ENCODE results near the gene L1CAM. TPM values are rescaled to one million over a fixed set of nuclear protein-coding genes. Genes with fewer than 3 reads are reported as not detected.
A peak's percentile ranks its signal among the peaks of the same experiment; 100 is the strongest.

L1CAM gene
- total RNA-seq, 4 donors from 2014 or later, result 5.2 to 7.1 (median 6.1) TPM

DNA sequence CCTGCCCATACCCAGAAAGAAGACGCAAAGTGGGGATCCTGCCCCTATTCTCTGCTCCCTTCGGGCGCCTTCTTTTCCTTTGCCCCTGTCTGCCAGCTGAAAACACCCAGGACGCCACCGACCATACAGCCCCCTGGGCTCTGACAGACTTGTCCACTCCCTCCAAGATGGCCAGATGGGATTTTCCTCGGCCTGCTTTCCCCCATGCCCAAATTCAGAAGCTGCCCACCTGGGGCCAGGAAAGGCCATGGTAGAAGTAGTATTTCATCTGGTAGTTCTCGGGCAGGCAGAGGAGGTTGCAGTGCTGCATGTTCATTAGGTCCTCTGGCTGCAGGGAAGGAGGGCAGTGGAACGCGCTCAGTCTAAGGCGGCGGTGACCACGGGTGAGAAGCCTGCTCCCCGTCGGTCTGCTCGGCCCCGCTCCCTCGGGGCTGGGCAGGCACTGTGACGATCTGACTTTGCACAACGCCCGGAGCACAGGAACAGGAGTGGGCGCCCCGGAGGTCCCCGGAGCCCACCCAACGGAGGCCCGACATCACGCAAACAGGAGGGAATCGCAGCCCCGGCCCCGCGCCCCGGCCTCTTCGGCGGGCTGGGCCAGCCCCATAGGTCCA lies 48.3 kb upstream of the L1CAM start:
- intact Hi-C loops (cut with DNase I; ENCODE audit: low total_unique reads) (no loop called here), in situ Hi-C loops (cut with MboI; ENCODE audit: low pct_ligation_motif_present in 1 of 4, low pct_unique_long_range_greater_than_20kb in 1 of 4, low sequenced_read_pairs in 3 of 4) (loop anchor here in 1 of 4 donors (25.0 kb wide), 2 partner anchors 147 to 972 kb away; partner anchors contain the start of genes IDH3G, SRPK3 and SSR4)
- 30 to 34% methylated on average over 2 to 19 of the region's 33 CpGs for WGBS, 2 donors (ENCODE audit: low coverage in 1 of 2)
- no peak for DNase-seq
- TF ChIP-seq POLR2A (IDR thresholded peaks at IDR 0.05) (no peak), POLR2AphosphoS5 (IDR thresholded peaks at IDR 0.05) (no peak), EP300 (IDR thresholded peaks at IDR 0.05; ENCODE audit: low read depth) (no peak)
- TF ChIP-seq, protein P1, sequence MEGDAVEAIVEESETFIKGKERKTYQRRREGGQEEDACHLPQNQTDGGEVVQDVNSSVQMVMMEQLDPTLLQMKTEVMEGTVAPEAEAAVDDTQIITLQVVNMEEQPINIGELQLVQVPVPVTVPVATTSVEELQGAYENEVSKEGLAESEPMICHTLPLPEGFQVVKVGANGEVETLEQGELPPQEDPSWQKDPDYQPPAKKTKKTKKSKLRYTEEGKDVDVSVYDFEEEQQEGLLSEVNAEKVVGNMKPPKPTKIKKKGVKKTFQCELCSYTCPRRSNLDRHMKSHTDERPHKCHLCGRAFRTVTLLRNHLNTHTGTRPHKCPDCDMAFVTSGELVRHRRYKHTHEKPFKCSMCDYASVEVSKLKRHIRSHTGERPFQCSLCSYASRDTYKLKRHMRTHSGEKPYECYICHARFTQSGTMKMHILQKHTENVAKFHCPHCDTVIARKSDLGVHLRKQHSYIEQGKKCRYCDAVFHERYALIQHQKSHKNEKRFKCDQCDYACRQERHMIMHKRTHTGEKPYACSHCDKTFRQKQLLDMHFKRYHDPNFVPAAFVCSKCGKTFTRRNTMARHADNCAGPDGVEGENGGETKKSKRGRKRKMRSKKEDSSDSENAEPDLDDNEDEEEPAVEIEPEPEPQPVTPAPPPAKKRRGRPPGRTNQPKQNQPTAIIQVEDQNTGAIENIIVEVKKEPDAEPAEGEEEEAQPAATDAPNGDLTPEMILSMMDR (IDR thresholded peaks at IDR 0.05), result no peak
- H3K4me3 ChIP-seq, result peak overlapping the region; percentile 50 to 88 (median 75)
- no peaks in the 10 kb centered on the region for H3K27me3 ChIP-seq
- H3K4me1 ChIP-seq, result peaks cover 3 to 19% (median 10%) of the 10 kb centered on the region in 4 donors
- H3K27ac ChIP-seq, result peak overlapping the region; percentile 68 to 87 (median 72)
- no peaks in the 10 kb centered on the region for H3K36me3 ChIP-seq
- H3K9me3 ChIP-seq, result no peaks in the 10 kb centered on the region

DNA sequence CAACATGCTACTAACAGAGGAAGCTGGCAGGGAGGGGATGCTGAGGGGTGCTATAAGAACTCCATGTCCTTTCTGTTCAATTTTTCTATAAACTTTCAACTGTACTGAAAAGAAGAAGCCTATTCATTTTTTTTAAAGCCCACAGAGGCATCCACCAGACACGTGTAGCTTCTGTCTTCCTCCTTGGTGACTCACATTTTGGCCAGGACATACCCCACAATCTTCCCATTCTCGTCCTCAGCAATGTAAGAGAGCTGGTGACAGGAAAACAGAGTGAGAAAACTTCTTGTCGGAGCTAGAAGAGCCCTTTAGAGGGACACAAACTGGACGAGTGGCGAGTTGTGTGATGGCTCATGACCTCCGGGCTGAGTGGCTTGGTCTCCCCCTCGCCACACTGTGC lies 47.8 kb upstream of the L1CAM start:
- peak overlapping the region in 3 of 4 donors; percentile 70 to 88 (median 80) for H3K4me3 ChIP-seq
- 33 to 43% methylated on average over 3 to 7 of the region's 7 CpGs for WGBS, 2 donors (ENCODE audit: low coverage in 1 of 2)
- DNase-seq, result no peak
- intact Hi-C loops (cut with DNase I; ENCODE audit: low total_unique reads) (no loop called here), in situ Hi-C loops (cut with MboI; ENCODE audit: low pct_ligation_motif_present in 1 of 4, low pct_unique_long_range_greater_than_20kb in 1 of 4, low sequenced_read_pairs in 3 of 4) (loop anchor here in 1 of 4 donors (25.0 kb wide), 2 partner anchors 146 to 971 kb away; partner anchors contain the start of genes IDH3G, SRPK3 and SSR4)
- no peaks in the 10 kb centered on the region for H3K36me3 ChIP-seq
- H3K4me1 ChIP-seq, result peaks cover 3 to 24% (median 15%) of the 10 kb centered on the region in 4 donors
- H3K27me3 ChIP-seq, result no peaks in the 10 kb centered on the region
- H3K27ac ChIP-seq, result peak overlapping the region in 3 of 4 donors; percentile 68 to 87 (median 73)
- TF ChIP-seq EP300 (IDR thresholded peaks at IDR 0.05; ENCODE audit: low read depth) (no peak), POLR2AphosphoS5 (IDR thresholded peaks at IDR 0.05) (no peak), POLR2A (IDR thresholded peaks at IDR 0.05) (no peak)
- TF ChIP-seq, protein P1 (IDR thresholded peaks at IDR 0.05), result no peak
- no peaks in the 10 kb centered on the region for H3K9me3 ChIP-seq

DNA sequence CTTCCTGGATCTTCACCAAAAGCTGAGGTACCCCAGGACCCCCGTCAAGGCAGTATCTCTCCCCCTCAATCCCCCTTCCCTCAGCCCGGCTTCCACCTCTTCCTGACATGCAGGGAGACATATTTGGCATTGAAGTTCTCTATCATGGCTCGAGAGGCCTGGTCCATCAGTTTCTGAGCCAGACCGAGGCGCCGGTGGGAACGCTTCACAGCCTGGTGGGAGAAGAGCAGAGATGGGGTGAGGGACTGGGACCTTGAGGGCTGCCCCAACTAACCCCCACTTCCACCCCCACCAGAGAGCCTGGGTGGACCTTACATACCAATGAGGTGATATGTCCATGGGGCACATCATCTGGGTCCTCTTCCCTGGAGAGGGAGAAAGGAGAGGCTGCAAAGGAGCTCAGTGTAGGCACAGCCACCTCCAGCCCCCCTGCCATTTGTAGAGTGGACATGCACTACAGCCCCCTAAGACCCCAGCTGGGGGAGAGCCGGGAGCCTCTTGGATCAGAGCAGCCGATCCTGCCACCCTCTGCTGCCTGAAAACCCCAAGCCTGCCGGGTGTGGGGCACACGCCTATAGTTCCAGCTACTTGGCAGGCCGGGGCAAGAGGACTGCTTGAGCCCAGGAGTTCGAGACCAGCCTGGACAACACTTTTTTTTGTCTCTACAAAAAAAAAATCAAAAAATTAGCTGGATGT lies 46.4 kb upstream of the L1CAM start:
- Histone ChIP-seq H3K27ac (no peak overlapping the region), H3K4me3 (no peak overlapping the region), H3K9me3 (no peaks in the 10 kb centered on the region), H3K27me3 (no peaks in the 10 kb centered on the region), H3K36me3 (no peaks in the 10 kb centered on the region), H3K4me1 (peaks cover 4 to 26% (median 19%) of the 10 kb centered on the region in 4 donors)
- intact Hi-C loops (cut with DNase I; ENCODE audit: low total_unique reads) (no loop called here), in situ Hi-C loops (cut with MboI; ENCODE audit: low pct_ligation_motif_present in 1 of 4, low pct_unique_long_range_greater_than_20kb in 1 of 4, low sequenced_read_pairs in 3 of 4) (loop anchor here in 1 of 4 donors (25.0 kb wide), 2 partner anchors 145 to 970 kb away; partner anchors contain the start of genes IDH3G, SRPK3 and SSR4)
- DNase-seq, result no peak
- TF ChIP-seq, protein P1 (IDR thresholded peaks at IDR 0.05), result no peak
- TF ChIP-seq EP300 (IDR thresholded peaks at IDR 0.05; ENCODE audit: low read depth) (no peak), POLR2AphosphoS5 (IDR thresholded peaks at IDR 0.05) (no peak), POLR2A (IDR thresholded peaks at IDR 0.05) (no peak)
- 90% methylated on average over 13 of the region's 13 CpGs; no CpG with 5 or more reads in 1 of the 2 donors for WGBS, 2 donors (ENCODE audit: low coverage in 1 of 2)

DNA sequence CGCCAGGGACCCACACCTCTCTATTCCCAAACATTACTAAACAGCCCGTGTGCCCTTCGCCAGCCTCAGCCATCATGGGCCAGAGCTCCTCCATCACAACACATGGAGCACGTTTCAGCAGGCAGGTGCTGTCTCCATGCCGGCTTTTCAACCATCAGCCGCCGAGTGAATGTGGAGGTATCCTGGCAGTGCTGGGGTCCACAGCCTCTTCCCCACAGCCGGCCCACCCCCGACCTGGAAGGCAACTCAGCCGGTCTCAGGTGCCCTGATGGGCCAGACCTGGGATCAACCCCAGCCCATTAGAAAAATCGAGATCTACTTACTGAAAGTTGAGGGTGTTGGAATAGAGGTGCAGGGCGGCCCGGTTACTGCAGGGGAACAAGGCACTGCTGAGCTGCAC lies 45.8 kb upstream of the L1CAM start:
- H3K27ac ChIP-seq, result no peak overlapping the region
- TF ChIP-seq POLR2AphosphoS5 (IDR thresholded peaks at IDR 0.05), result no peak
- no peak for TF ChIP-seq EP300 (IDR thresholded peaks at IDR 0.05; ENCODE audit: low read depth)
- TF ChIP-seq POLR2A (IDR thresholded peaks at IDR 0.05), result no peak
- TF ChIP-seq, protein P1 (IDR thresholded peaks at IDR 0.05), result no peak
- H3K36me3 ChIP-seq, result no peaks in the 10 kb centered on the region
- intact Hi-C loops (cut with DNase I; ENCODE audit: low total_unique reads), result no loop called here
- in situ Hi-C loops (cut with MboI; ENCODE audit: low pct_ligation_motif_present in 1 of 4, low pct_unique_long_range_greater_than_20kb in 1 of 4, low sequenced_read_pairs in 3 of 4), result loop anchor here in 1 of 4 donors (25.0 kb wide), 2 partner anchors 144 to 969 kb away; partner anchors contain the start of genes IDH3G, SRPK3 and SSR4
- peaks cover 9 to 31% (median 22%) of the 10 kb centered on the region in 4 donors for H3K4me1 ChIP-seq
- WGBS, 2 donors (ENCODE audit: low coverage in 1 of 2), result 89% methylated on average over 13 of the region's 13 CpGs; no CpG with 5 or more reads in 1 of the 2 donors
- H3K27me3 ChIP-seq, result no peaks in the 10 kb centered on the region
- no peaks in the 10 kb centered on the region for H3K9me3 ChIP-seq
- no peak overlapping the region for H3K4me3 ChIP-seq
- DNase-seq, result no peak
